Transverse colon (tissue), 4 donors: ENCODE results near the gene TRMO.

Experiments used
- EP300 ChIP-seq: sonication (generic); formaldehyde crosslinking; IDR thresholded peaks from one replicate; pipeline ENCODE4 v1.6.1; 2017; ENCODE audit warnings: antibody characterized with exemption, low read depth
- POLR2A ChIP-seq: fragments of 450-650 bp; IDR thresholded peaks from one replicate; pipeline ENCODE4 v1.6.1; 2016; ENCODE audit warnings: antibody characterized with exemption, mild to moderate bottlenecking, moderate library complexity
- POLR2AphosphoS5 ChIP-seq, 3 donors: sonication (generic); formaldehyde crosslinking; IDR thresholded peaks; one replicate each; pipeline ENCODE4 v1.6.1; 2016; ENCODE audit warnings: antibody characterized with exemption in 3 of 3
- TF ChIP-seq, protein P1 (sequence below), 5 experiments: fragments of 200-600 bp in 3 of 5; fragments of 450-650 bp in 2 of 5; sonication (generic) in 3 of 5; IDR thresholded peaks; 1 replicate in 2 of 5; 2 replicates in 3 of 5; pipeline ENCODE4 v1.5.1; 2016 to 2017; ENCODE audit warnings: antibody characterized with exemption in 5 of 5, inconsistent platforms in 3 of 5, mild to moderate bottlenecking in 2 of 5, moderate library complexity in 1 of 5

DNA sequence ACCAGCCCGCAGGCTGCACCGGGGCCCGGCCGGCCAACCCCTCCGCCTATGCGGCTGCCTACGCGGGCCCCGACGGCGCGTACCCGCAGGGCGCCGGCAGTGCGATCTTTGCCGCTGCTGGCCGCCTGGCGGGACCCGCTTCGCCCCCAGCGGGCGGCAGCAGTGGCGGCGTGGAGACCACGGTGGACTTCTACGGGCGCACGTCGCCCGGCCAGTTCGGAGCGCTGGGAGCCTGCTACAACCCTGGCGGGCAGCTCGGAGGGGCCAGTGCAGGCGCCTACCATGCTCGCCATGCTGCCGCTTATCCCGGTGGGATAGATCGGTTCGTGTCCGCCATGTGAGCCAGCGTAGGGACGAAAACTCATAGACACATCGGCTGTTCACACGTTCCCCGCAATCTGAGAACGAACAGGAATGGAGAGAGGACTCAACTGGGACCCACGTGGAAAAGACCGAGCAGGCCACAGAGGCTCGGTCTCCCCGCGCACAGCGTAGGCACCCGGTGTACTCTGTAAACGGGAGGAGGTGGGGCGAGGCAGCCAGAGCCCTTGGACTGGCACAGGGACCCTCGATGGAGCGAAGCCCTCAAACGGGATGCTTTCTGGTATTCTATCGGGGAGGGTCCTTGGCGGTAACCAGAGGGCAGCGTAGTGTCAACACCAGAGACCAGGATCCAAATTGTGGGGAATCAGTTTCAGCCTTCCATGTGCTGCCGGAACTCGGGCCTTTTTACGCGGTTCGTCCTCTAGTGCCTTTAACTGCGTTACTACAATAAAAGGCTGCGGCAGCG, 67.4 kb downstream of the TRMO start:
- TF ChIP-seq, protein P1, sequence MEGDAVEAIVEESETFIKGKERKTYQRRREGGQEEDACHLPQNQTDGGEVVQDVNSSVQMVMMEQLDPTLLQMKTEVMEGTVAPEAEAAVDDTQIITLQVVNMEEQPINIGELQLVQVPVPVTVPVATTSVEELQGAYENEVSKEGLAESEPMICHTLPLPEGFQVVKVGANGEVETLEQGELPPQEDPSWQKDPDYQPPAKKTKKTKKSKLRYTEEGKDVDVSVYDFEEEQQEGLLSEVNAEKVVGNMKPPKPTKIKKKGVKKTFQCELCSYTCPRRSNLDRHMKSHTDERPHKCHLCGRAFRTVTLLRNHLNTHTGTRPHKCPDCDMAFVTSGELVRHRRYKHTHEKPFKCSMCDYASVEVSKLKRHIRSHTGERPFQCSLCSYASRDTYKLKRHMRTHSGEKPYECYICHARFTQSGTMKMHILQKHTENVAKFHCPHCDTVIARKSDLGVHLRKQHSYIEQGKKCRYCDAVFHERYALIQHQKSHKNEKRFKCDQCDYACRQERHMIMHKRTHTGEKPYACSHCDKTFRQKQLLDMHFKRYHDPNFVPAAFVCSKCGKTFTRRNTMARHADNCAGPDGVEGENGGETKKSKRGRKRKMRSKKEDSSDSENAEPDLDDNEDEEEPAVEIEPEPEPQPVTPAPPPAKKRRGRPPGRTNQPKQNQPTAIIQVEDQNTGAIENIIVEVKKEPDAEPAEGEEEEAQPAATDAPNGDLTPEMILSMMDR (IDR thresholded peaks at IDR 0.05), result no peak
- no peak for TF ChIP-seq POLR2AphosphoS5 (IDR thresholded peaks at IDR 0.05)
- TF ChIP-seq EP300, result no peak
- TF ChIP-seq POLR2A, result no peak
